ENCODE data around the gene CCDC60.

GRCh38 chr12:119589097-119589496, 254.6 kb downstream of the CCDC60 start:
- no peak for TF ChIP-seq CTCF (IDR thresholded peaks at IDR 0.05 in 4 of 5, conservative IDR thresholded peaks at IDR 0.05 in 1 of 5)
- TF ChIP-seq POLR2A (IDR thresholded peaks at IDR 0.05) = no peak

All from gastrocnemius medialis (tissue), 4 donors.